ENCODE data around the gene CLK1.

CLK1 gene

DNA sequence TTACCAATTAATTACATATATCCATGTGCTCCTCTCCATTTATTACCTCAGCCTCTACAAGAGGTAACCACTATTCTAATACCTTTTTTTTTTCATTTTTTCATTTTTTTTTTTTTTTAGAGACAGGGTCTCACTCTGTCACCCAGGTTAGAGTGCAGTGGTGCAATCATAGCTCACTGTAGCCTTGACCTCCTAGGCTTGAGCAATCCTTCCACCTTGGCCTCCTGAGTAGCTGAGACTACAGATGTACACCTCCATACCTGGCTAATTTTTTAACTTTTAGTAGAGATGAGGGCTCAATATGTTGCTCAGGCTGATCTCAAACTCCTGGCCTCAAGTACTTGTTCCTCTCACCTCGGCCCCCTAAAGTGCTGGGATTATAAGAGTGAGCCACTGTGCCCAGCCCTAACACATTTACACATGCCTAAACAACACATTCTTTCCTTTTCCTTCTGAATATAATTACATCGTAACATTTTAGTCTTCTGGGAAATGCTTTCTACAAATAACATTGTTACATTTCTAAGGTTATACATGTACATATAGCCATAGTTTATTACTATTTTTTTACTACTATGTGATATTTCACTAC, 13.9 kb upstream of the CLK1 start:
- H3K27me3 ChIP-seq (ENCODE audit: control insufficient read depth in 5 of 5, insufficient read depth in 4 of 5, low read length in 5 of 5) = no peaks in the 10 kb centered on the region
- no peak overlapping the region for H3K27ac ChIP-seq (ENCODE audit: low read depth, low read length)
- H3K4me1 ChIP-seq (ENCODE audit: control insufficient read depth in 5 of 5, insufficient read depth in 5 of 5, low read length in 5 of 5) = no peaks in the 10 kb centered on the region
- peaks cover 31 to 71% (median 40%) of the 10 kb centered on the region in 5 donors for H3K36me3 ChIP-seq (ENCODE audit: control insufficient read depth in 5 of 5, insufficient read depth in 5 of 5, low read length in 5 of 5)
- H3K4me3 ChIP-seq (ENCODE audit: low read depth in 1 of 5, low read length in 5 of 5) = no peak overlapping the region
- H3K9me3 ChIP-seq (ENCODE audit: control insufficient read depth in 5 of 5, low read length in 5 of 5) = no peaks in the 10 kb centered on the region
- H3K9ac ChIP-seq (ENCODE audit: low read length in 5 of 5) = no peak overlapping the region

DNA sequence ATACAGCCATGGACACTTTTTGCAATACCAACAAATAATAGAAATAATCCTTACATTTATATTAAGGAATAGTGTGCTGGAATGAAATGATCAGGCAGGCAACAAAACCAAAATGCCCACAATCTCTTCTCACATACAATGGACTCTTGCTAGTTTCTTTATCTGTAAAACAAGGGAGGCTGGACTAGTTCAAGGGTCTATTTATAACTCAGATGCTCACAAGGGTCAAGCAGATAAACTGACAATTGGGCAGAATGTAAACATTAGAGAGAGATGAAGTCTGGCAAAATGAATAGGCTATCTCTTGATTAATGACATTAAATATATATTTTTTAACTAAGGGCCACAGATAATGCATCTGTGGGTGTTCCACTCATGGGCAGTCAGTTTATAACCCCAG, 13.0 kb upstream of the CLK1 start:
- Histone ChIP-seq H3K36me3 (ENCODE audit: control insufficient read depth in 5 of 5, insufficient read depth in 5 of 5, low read length in 5 of 5) (peaks cover 33 to 71% (median 38%) of the 10 kb centered on the region in 5 donors), H3K27ac (ENCODE audit: low read depth, low read length) (no peak overlapping the region), H3K4me1 (ENCODE audit: control insufficient read depth in 5 of 5, insufficient read depth in 5 of 5, low read length in 5 of 5) (no peaks in the 10 kb centered on the region), H3K27me3 (ENCODE audit: control insufficient read depth in 5 of 5, insufficient read depth in 4 of 5, low read length in 5 of 5) (no peaks in the 10 kb centered on the region), H3K4me3 (ENCODE audit: low read depth in 1 of 5, low read length in 5 of 5) (no peak overlapping the region), H3K9me3 (ENCODE audit: control insufficient read depth in 5 of 5, low read length in 5 of 5) (no peaks in the 10 kb centered on the region), H3K9ac (ENCODE audit: low read length in 5 of 5) (no peak overlapping the region)

- no peaks in the 10 kb centered on the region for H3K9me3 ChIP-seq (ENCODE audit: control insufficient read depth in 5 of 5, low read length in 5 of 5)
- no peak overlapping the region for H3K27ac ChIP-seq (ENCODE audit: low read depth, low read length)
- H3K36me3 ChIP-seq (ENCODE audit: control insufficient read depth in 5 of 5, insufficient read depth in 5 of 5, low read length in 5 of 5) = peaks cover 19 to 49% (median 28%) of the 10 kb centered on the region in 5 donors
- no peaks in the 10 kb centered on the region for H3K27me3 ChIP-seq (ENCODE audit: control insufficient read depth in 5 of 5, insufficient read depth in 4 of 5, low read length in 5 of 5)
- H3K4me1 ChIP-seq (ENCODE audit: control insufficient read depth in 5 of 5, insufficient read depth in 5 of 5, low read length in 5 of 5) = no peaks in the 10 kb centered on the region
- H3K9ac ChIP-seq (ENCODE audit: low read length in 5 of 5) = no peak overlapping the region
- no peak overlapping the region for H3K4me3 ChIP-seq (ENCODE audit: low read depth in 1 of 5, low read length in 5 of 5)
These were observed 9.1 kb upstream of the CLK1 start for GRCh38 chr2:200873560-200873959.

GRCh38 chr2:200871151-200871550, 6.7 kb upstream of the CLK1 start:
- Histone ChIP-seq H3K9ac (ENCODE audit: low read length in 5 of 5) (no peak overlapping the region), H3K36me3 (ENCODE audit: control insufficient read depth in 5 of 5, insufficient read depth in 5 of 5, low read length in 5 of 5) (peaks cover 9 to 29% (median 18%) of the 10 kb centered on the region in 5 donors), H3K9me3 (ENCODE audit: control insufficient read depth in 5 of 5, low read length in 5 of 5) (no peaks in the 10 kb centered on the region), H3K27me3 (ENCODE audit: control insufficient read depth in 5 of 5, insufficient read depth in 4 of 5, low read length in 5 of 5) (no peaks in the 10 kb centered on the region), H3K27ac (ENCODE audit: low read depth, low read length) (no peak overlapping the region), H3K4me1 (ENCODE audit: control insufficient read depth in 5 of 5, insufficient read depth in 5 of 5, low read length in 5 of 5) (peaks cover 0 to 15% (median 10%) of the 10 kb centered on the region in 5 donors), H3K4me3 (ENCODE audit: low read depth in 1 of 5, low read length in 5 of 5) (no peak overlapping the region)

- no peak overlapping the region for H3K4me3 ChIP-seq (ENCODE audit: low read depth in 1 of 5, low read length in 5 of 5)
- H3K9ac ChIP-seq (ENCODE audit: low read length in 5 of 5) = no peak overlapping the region
- H3K4me1 ChIP-seq (ENCODE audit: control insufficient read depth in 5 of 5, insufficient read depth in 5 of 5, low read length in 5 of 5) = peaks cover 2 to 22% (median 16%) of the 10 kb centered on the region in 5 donors
- no peaks in the 10 kb centered on the region for H3K9me3 ChIP-seq (ENCODE audit: control insufficient read depth in 5 of 5, low read length in 5 of 5)
- H3K27ac ChIP-seq (ENCODE audit: low read depth, low read length) = no peak overlapping the region
- H3K36me3 ChIP-seq (ENCODE audit: control insufficient read depth in 5 of 5, insufficient read depth in 5 of 5, low read length in 5 of 5) = peaks cover 6 to 20% (median 10%) of the 10 kb centered on the region in 5 donors
- no peaks in the 10 kb centered on the region for H3K27me3 ChIP-seq (ENCODE audit: control insufficient read depth in 5 of 5, insufficient read depth in 4 of 5, low read length in 5 of 5)
These were observed 4.6 kb upstream of the CLK1 start for GRCh38 chr2:200869014-200869413.

- Histone ChIP-seq H3K27me3 (ENCODE audit: control insufficient read depth in 5 of 5, insufficient read depth in 4 of 5, low read length in 5 of 5) (no peaks in the 10 kb centered on the region), H3K36me3 (ENCODE audit: control insufficient read depth in 5 of 5, insufficient read depth in 5 of 5, low read length in 5 of 5) (peaks cover 9 to 18% (median 13%) of the 10 kb centered on the region in 5 donors), H3K9me3 (ENCODE audit: control insufficient read depth in 5 of 5, low read length in 5 of 5) (no peaks in the 10 kb centered on the region), H3K4me3 (ENCODE audit: low read depth in 1 of 5, low read length in 5 of 5) (peak overlapping the region; percentile 83 to 98 (median 86)), H3K9ac (ENCODE audit: low read length in 5 of 5) (peak overlapping the region; percentile 94 to 99 (median 97)), H3K27ac (ENCODE audit: low read depth, low read length) (peak overlapping the region; percentile 100), H3K4me1 (ENCODE audit: control insufficient read depth in 5 of 5, insufficient read depth in 5 of 5, low read length in 5 of 5) (peaks cover 4 to 57% (median 48%) of the 10 kb centered on the region in 5 donors)
These were observed 679 bp downstream of the CLK1 start for GRCh38 chr2:200863782-200864175.

- H3K9ac ChIP-seq (ENCODE audit: low read length in 5 of 5) = peak overlapping the region; percentile 94 to 99 (median 97)
- no peaks in the 10 kb centered on the region for H3K27me3 ChIP-seq (ENCODE audit: control insufficient read depth in 5 of 5, insufficient read depth in 4 of 5, low read length in 5 of 5)
- peak overlapping the region; percentile 83 to 98 (median 86) for H3K4me3 ChIP-seq (ENCODE audit: low read depth in 1 of 5, low read length in 5 of 5)
- H3K9me3 ChIP-seq (ENCODE audit: control insufficient read depth in 5 of 5, low read length in 5 of 5) = no peaks in the 10 kb centered on the region
- peaks cover 4 to 65% (median 57%) of the 10 kb centered on the region in 5 donors for H3K4me1 ChIP-seq (ENCODE audit: control insufficient read depth in 5 of 5, insufficient read depth in 5 of 5, low read length in 5 of 5)
- H3K36me3 ChIP-seq (ENCODE audit: control insufficient read depth in 5 of 5, insufficient read depth in 5 of 5, low read length in 5 of 5) = peaks cover 21 to 30% (median 22%) of the 10 kb centered on the region in 5 donors
- peak overlapping the region; percentile 100 for H3K27ac ChIP-seq (ENCODE audit: low read depth, low read length)
These were observed 1.9 kb downstream of the CLK1 start for GRCh38 chr2:200862532-200863000.

DNA sequence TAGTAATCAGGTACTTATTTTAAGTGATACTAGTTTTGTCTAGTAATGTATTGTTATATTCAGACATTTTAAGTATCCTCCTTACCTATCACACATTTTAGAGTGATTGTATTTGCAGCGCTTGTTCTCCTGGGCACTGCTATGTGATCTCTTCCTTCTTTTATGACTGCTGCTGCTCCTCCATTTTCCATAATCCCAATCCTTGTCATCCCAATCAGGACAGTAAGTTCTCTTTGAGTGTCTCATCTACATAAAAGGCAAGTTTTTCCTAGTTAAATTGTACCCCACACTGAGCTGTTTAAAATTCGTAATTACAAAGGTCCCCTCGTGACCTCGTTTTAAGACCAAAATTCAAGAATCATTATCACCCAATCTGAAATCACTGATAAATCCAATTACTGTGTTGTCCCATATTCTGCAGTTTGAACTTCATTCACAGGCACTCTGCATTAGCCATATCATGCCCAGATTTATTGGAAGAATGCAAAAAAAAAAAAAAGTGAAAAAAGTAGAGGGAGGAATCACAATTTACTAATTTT, 2.8 kb downstream of the CLK1 start:
- Histone ChIP-seq H3K4me1 (ENCODE audit: control insufficient read depth in 5 of 5, insufficient read depth in 5 of 5, low read length in 5 of 5) (peaks cover 4 to 56% (median 50%) of the 10 kb centered on the region in 5 donors), H3K9me3 (ENCODE audit: control insufficient read depth in 5 of 5, low read length in 5 of 5) (no peaks in the 10 kb centered on the region), H3K36me3 (ENCODE audit: control insufficient read depth in 5 of 5, insufficient read depth in 5 of 5, low read length in 5 of 5) (peaks cover 28 to 39% (median 30%) of the 10 kb centered on the region in 5 donors), H3K27ac (ENCODE audit: low read depth, low read length) (peak overlapping the region; percentile 100), H3K27me3 (ENCODE audit: control insufficient read depth in 5 of 5, insufficient read depth in 4 of 5, low read length in 5 of 5) (no peaks in the 10 kb centered on the region), H3K4me3 (ENCODE audit: low read depth in 1 of 5, low read length in 5 of 5) (peak overlapping the region; percentile 83 to 98 (median 86)), H3K9ac (ENCODE audit: low read length in 5 of 5) (peak overlapping the region; percentile 37 to 73 (median 66))

- H3K4me1 ChIP-seq (ENCODE audit: control insufficient read depth in 5 of 5, insufficient read depth in 5 of 5, low read length in 5 of 5) = peaks cover 4 to 52% (median 47%) of the 10 kb centered on the region in 5 donors
- H3K27me3 ChIP-seq (ENCODE audit: control insufficient read depth in 5 of 5, insufficient read depth in 4 of 5, low read length in 5 of 5) = no peaks in the 10 kb centered on the region
- peaks cover 32 to 54% (median 44%) of the 10 kb centered on the region in 5 donors for H3K36me3 ChIP-seq (ENCODE audit: control insufficient read depth in 5 of 5, insufficient read depth in 5 of 5, low read length in 5 of 5)
- H3K9ac ChIP-seq (ENCODE audit: low read length in 5 of 5) = peak overlapping the region in 4 of 5 donors; percentile 28 to 73 (median 44)
- no peaks in the 10 kb centered on the region for H3K9me3 ChIP-seq (ENCODE audit: control insufficient read depth in 5 of 5, low read length in 5 of 5)
- H3K27ac ChIP-seq (ENCODE audit: low read depth, low read length) = peak overlapping the region; percentile 100
- H3K4me3 ChIP-seq (ENCODE audit: low read depth in 1 of 5, low read length in 5 of 5) = peak overlapping the region; percentile 40 to 98 (median 86)
These were observed 4.2 kb downstream of the CLK1 start for GRCh38 chr2:200860092-200860795.

DNA sequence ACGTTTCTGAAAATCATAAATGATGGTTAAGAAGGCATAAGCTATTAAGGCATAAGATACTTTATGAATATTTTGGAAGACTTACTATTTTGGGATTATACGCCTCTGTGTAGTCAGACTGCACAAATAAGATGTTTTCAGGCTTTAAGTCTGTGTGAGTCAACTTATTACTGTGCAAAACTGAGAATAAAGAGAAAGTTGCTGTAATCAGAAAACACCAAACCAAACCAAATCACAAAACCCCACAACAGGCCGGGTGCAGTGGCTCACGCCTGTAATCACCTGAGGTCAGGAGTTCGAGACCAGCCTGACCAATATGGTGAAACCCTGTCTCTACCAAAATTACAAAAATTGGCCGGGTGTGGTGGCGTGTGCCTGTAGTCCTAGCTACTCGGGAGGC, 7.7 kb downstream of the CLK1 start:
- Histone ChIP-seq H3K36me3 (ENCODE audit: control insufficient read depth in 5 of 5, insufficient read depth in 5 of 5, low read length in 5 of 5) (peaks cover 54 to 87% (median 78%) of the 10 kb centered on the region in 5 donors), H3K4me1 (ENCODE audit: control insufficient read depth in 5 of 5, insufficient read depth in 5 of 5, low read length in 5 of 5) (peaks cover 2 to 41% (median 38%) of the 10 kb centered on the region in 5 donors), H3K9me3 (ENCODE audit: control insufficient read depth in 5 of 5, low read length in 5 of 5) (no peaks in the 10 kb centered on the region), H3K9ac (ENCODE audit: low read length in 5 of 5) (no peak overlapping the region), H3K27me3 (ENCODE audit: control insufficient read depth in 5 of 5, insufficient read depth in 4 of 5, low read length in 5 of 5) (no peaks in the 10 kb centered on the region), H3K4me3 (ENCODE audit: low read depth in 1 of 5, low read length in 5 of 5) (no peak overlapping the region), H3K27ac (ENCODE audit: low read depth, low read length) (no peak overlapping the region)

Data from subcutaneous abdominal adipose tissue (tissue), 5 donors.